ENCODE measurements around the gene MACF1. TPM values are rescaled to one million over a fixed set of nuclear protein-coding genes. Genes with fewer than 3 reads are reported as not detected.
A peak's percentile ranks its signal among the peaks of the same experiment; 100 is the strongest.

Gene MACF1
- total and polyA plus RNA-seq, 8 donors: 16.8 to 662 (median 236) TPM

GRCh38 chr1:39182804-39183203 lies 21.7 kb upstream of the MACF1 start:
- Histone ChIP-seq H3K9me3 (no peaks in the 10 kb centered on the region), H3K27me3 (no peaks in the 10 kb centered on the region), H3K27ac (no peak overlapping the region), H3K4me1 (peaks cover 27 to 62% (median 37%) of the 10 kb centered on the region in 4 donors), H3K4me3 (no peak overlapping the region), H3K36me3 (no peaks in the 10 kb centered on the region)
- intact Hi-C loops (cut with DNase I; ENCODE audit: low total_unique reads): no loop called here
- TF ChIP-seq POLR2A (IDR thresholded peaks at IDR 0.05): no peak
- no peak for TF ChIP-seq EP300 (IDR thresholded peaks at IDR 0.05)
- no peak for DNase-seq
- 89 to 97% (median 91%) methylated on average over 2 of the region's 2 CpGs for WGBS, 5 donors

GRCh38 chr1:39183503-39184353 lies 20.8 kb upstream of the MACF1 start:
- H3K27ac ChIP-seq: peak overlapping the region; percentile 11 to 60 (median 48)
- WGBS, 5 donors: 73 to 84% (median 82%) methylated on average over 4 of the region's 4 CpGs
- H3K9me3 ChIP-seq: no peaks in the 10 kb centered on the region
- peak; percentile 61 to 85 for DNase-seq
- no peaks in the 10 kb centered on the region for H3K36me3 ChIP-seq
- intact Hi-C loops (cut with DNase I; ENCODE audit: low total_unique reads): no loop called here
- TF ChIP-seq POLR2A (IDR thresholded peaks at IDR 0.05) (no peak), CTCF (IDR thresholded peaks at IDR 0.05) (peak in 5 of 7 experiments; percentile 25 to 46 (median 32)), POLR2AphosphoS5 (IDR thresholded peaks at IDR 0.05) (peak in 1 of 3 donors; percentile 65), EP300 (IDR thresholded peaks at IDR 0.05) (no peak)
- H3K4me3 ChIP-seq: no peak overlapping the region
- peaks cover 17 to 53% (median 29%) of the 10 kb centered on the region in 4 donors for H3K4me1 ChIP-seq
- H3K27me3 ChIP-seq: no peaks in the 10 kb centered on the region

GRCh38 chr1:39184354-39184818 lies 20.1 kb upstream of the MACF1 start:
- peaks cover 13 to 51% (median 25%) of the 10 kb centered on the region in 4 donors for H3K4me1 ChIP-seq
- TF ChIP-seq POLR2A (IDR thresholded peaks at IDR 0.05) (no peak), CTCF (IDR thresholded peaks at IDR 0.05) (no peak), EP300 (IDR thresholded peaks at IDR 0.05) (no peak), POLR2AphosphoS5 (IDR thresholded peaks at IDR 0.05) (no peak)
- H3K27me3 ChIP-seq: no peaks in the 10 kb centered on the region
- intact Hi-C loops (cut with DNase I; ENCODE audit: low total_unique reads): no loop called here
- peak overlapping the region; percentile 11 to 60 (median 48) for H3K27ac ChIP-seq
- no peaks in the 10 kb centered on the region for H3K9me3 ChIP-seq
- 82 to 92% (median 86%) methylated on average over 3 of the region's 3 CpGs for WGBS, 5 donors
- no peak for DNase-seq
- no peaks in the 10 kb centered on the region for H3K36me3 ChIP-seq
- H3K4me3 ChIP-seq: no peak overlapping the region

- H3K36me3 ChIP-seq: no peaks in the 10 kb centered on the region
- intact Hi-C loops (cut with DNase I; ENCODE audit: low total_unique reads): no loop called here
- 77 to 86% (median 83%) methylated on average over 3 of the region's 3 CpGs for WGBS, 5 donors
- no peak overlapping the region for H3K4me3 ChIP-seq
- H3K9me3 ChIP-seq: no peaks in the 10 kb centered on the region
- peaks cover 20 to 70% (median 48%) of the 10 kb centered on the region in 4 donors for H3K4me1 ChIP-seq
- H3K27me3 ChIP-seq: no peaks in the 10 kb centered on the region
- no peak overlapping the region for H3K27ac ChIP-seq
- no peak for DNase-seq
- TF ChIP-seq POLR2AphosphoS5 (IDR thresholded peaks at IDR 0.05) (no peak), POLR2A (IDR thresholded peaks at IDR 0.05) (no peak), CTCF (IDR thresholded peaks at IDR 0.05) (no peak), EP300 (IDR thresholded peaks at IDR 0.05) (no peak)
These were observed 17.0 kb upstream of the MACF1 start for GRCh38 chr1:39187275-39188046.
